Measurements from ENCODE around the gene S100A14.

S100A14 gene

DNA sequence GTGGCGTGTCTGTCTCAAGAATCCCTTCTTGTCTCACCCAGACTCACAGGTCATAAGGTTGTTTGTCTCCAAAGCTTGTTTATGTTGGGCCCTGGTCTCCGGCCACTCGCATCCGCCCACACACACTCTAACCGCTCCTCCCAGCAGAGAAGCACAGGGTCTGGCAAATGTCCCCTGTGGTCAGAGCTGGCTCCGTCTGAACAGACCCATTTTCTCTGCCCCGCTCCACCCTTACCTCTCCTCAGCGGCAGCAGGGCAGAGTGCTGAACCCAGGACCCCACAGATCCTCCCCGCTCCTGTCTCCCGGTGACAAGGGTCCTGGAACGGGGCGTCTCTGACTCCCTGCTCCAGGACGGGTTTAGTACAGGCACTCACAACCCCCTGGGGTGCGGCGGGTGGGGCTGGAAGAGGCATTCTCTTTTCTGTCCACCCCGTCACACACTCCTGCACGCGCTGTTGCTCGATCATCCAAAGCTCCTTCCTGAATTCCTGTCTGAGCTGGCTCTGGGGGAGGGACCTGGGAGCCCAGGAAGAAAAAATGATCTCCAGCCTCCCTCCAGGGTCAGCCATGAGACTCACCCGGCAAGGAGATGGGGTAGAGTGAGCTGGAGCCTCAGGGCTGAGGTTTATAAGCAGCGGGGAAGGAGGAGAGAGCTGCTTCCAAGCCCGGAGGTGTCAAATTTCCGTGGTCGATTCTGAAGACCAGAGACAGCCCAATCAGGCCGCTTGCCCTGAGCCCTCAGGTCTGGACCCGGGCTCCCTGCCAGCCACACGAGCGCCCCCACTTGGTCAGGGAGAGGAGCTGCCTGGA, 11.0 kb upstream of the S100A14 start, which contains the start of gene S100A13:
TSS of gene S100A13 (minus strand) at position 602 of the 811 bp plus-strand sequence. CDS start 1,033 bp downstream, outside the sequence.
- no peak for DNase-seq (ENCODE audit: low spot score)
- Histone ChIP-seq H3K27ac (peak within 1 kb of the TSS; percentile 88 to 96), H3K4me3 (peak within 1 kb of the TSS; percentile 81)
- TF ChIP-seq, protein P1, sequence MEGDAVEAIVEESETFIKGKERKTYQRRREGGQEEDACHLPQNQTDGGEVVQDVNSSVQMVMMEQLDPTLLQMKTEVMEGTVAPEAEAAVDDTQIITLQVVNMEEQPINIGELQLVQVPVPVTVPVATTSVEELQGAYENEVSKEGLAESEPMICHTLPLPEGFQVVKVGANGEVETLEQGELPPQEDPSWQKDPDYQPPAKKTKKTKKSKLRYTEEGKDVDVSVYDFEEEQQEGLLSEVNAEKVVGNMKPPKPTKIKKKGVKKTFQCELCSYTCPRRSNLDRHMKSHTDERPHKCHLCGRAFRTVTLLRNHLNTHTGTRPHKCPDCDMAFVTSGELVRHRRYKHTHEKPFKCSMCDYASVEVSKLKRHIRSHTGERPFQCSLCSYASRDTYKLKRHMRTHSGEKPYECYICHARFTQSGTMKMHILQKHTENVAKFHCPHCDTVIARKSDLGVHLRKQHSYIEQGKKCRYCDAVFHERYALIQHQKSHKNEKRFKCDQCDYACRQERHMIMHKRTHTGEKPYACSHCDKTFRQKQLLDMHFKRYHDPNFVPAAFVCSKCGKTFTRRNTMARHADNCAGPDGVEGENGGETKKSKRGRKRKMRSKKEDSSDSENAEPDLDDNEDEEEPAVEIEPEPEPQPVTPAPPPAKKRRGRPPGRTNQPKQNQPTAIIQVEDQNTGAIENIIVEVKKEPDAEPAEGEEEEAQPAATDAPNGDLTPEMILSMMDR (IDR thresholded peaks at IDR 0.05) = no peak

DNA sequence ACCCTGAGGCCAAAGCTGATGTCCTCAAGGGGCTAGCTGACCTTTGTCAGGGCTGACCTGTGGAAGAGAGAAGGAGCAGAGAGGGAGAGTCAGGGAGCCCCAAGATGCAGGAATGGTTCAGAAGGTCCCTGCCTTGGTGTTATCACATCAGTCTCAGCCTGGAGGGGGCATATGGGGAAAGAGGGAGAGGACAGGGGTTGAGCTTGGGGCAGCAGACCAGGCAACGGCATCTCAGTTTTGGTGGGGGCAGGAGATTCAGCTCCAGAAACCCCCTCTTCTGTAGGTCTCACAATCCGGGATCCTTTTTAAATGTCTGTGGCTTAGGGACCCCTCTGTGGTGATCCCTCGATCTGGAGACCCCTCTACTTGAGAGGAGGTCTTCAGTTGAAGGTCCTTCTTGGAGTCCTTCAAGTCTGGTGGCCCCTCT, 10.4 kb upstream of the S100A14 start:
- TF ChIP-seq, protein P1 (IDR thresholded peaks at IDR 0.05) = no peak
- Histone ChIP-seq H3K27ac (peak overlapping the region; percentile 88 to 96), H3K4me3 (peak overlapping the region; percentile 81)
- no peak for DNase-seq (ENCODE audit: low spot score)

DNA sequence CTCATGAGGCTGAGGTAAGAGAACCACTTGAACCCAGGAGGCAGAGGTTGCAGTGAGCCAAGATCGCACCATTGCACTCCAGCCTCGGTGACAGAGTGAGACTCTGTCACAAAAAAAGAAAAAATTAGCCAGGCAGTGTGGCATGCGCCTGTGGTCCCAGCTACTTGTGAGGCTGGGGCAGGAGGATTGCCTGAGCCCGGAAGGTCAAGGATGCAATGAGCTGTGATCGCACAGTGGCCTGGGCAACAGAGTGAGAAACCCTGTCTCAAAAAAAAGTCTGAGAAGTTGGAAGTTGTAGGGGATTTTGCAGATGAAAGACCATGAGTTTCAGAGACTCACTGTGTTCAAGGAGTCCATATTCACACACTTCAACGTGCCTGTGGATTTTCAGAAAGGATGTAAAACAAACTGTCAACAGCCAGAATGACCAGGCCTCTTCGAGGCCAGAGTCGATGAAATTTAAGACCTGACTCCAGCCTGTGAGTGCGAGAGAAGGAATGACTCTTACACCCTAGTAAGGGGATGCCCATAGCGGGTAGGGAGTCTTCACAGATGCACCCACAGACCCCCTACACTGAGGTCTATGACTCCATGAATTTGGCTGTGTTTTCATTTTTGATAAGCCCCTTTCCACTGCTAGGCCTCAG, 9.0 kb upstream of the S100A14 start:
- TF ChIP-seq, protein P1 (IDR thresholded peaks at IDR 0.05) = no peak
- peak overlapping the region; percentile 81 for H3K4me3 ChIP-seq
- H3K27ac ChIP-seq = peak overlapping the region in 1 of 2 donors; percentile 96
- no peak for DNase-seq (ENCODE audit: low spot score)

DNA sequence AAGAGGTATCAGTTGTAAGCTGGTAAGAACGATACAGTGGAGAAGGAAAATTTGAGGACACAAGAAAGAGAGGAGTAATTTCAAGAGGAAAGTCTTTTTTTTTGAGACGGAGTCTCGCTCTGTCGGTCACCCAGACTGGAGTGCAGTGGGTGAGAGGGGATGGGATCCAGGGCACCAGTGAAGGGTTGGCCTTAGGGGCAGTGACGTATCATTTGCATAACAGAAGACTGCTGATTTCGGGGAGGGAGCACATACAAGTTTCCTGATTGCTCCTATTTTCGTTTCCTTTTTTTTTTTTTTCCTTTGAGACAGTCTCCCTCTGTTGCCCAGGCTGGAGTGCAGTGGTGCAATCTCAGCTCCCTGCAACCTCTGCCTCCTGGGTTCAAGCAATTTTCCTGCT, 7.0 kb upstream of the S100A14 start:
- TF ChIP-seq, protein P1 (IDR thresholded peaks at IDR 0.05) = no peak
- no peak for DNase-seq (ENCODE audit: low spot score)
- Histone ChIP-seq H3K27ac (no peak overlapping the region), H3K4me3 (no peak overlapping the region)

DNA sequence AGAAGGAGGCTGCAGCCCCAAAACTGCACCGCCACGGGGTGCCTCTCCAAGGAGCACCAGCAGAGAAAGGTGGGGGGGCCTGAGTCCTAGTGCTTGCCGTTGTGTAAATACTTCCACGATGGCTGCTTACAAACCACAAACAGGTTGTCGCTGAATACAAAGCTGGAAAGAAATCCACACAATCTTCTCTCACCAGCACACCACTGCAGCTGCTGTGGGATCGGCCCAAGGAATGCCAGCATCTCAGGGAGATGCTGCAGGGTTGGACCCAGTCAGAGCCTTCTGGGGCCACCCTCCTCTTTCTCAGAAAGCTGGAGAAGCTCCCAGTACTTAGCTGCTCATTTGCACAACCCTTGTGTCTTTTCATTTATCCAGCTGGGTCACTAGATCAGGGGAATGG, 3.0 kb upstream of the S100A14 start:
- TF ChIP-seq, protein P1 (IDR thresholded peaks at IDR 0.05) = no peak
- no peak for DNase-seq (ENCODE audit: low spot score)
- Histone ChIP-seq H3K27ac (no peak overlapping the region), H3K4me3 (no peak overlapping the region)

DNA sequence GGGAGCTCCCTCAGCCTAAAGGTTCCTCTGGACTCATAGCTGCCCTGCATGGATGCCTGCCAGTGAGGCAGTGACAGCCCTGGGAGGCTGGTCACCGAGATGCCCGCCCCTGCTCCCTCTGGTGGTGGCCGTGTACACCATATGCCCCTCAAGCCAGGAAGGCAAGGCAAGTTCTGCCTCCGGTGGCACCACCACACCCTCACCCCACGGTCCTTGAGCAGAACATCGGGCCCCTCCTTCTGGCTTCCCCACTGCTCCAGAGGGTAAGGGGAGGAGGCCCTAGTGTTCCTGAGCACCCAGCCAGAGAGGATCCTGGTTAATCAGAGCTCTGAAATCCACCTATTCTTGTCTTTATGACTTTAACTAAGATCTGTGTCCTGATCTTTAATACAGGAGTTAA, 1.5 kb upstream of the S100A14 start:
- H3K4me3 ChIP-seq = no peak overlapping the region
- peak; percentile 91 for DNase-seq (ENCODE audit: low spot score)
- TF ChIP-seq, protein P1 (IDR thresholded peaks at IDR 0.05) = peak; percentile 36
- H3K27ac ChIP-seq = peak overlapping the region in 1 of 2 donors; percentile 67

All from coronary artery (tissue), 2 donors.